PC-3 (cell line): Measurements from ENCODE around the gene SHOX. TPM values are rescaled to one million over a fixed set of nuclear protein-coding genes. Genes with fewer than 3 reads are reported as not detected.
"Not testable (repeated sequence)": the region's sequence is repeated elsewhere in the genome, so short reads cannot be mapped to it uniquely, and the experiment has no call there.

Source experiments
- ATAC-seq: fragments of 200-7000 bp; cut with Tn5 transposase; 2 replicates; pipeline ENCODE4 v1.9.1; 2020; ENCODE audit warnings: mild to moderate bottlenecking, moderate library complexity
- BruUV-seq: library from RNA; stranded (reverse); fragments of 400-500 nt; replicated peaks from 2 replicates; lab custom pipeline; 2021; lab: Mats Ljungman, UMichigan
- CTCF ChIA-PET: fragments of 300-600 bp; sonication (Branson Sonifier 250); formaldehyde crosslinking; loops from one replicate; lab custom pipeline; 2022; ENCODE audit warnings: antibody characterized with exemption; lab: Charles Lee
- POLR2A ChIA-PET: fragments of 300-600 bp; sonication (Branson Sonifier 250); formaldehyde crosslinking; loops from one replicate; lab custom pipeline; 2022; ENCODE audit warnings: antibody characterized with exemption; ENCODE audit not compliant: unreplicated experiment; lab: Charles Lee
- DNase-seq: peaks from one replicate; pipeline ENCODE4 v3.0.0-alpha.2; 2015
- H2AFZ ChIP-seq: fragments of 300-600 bp; sonication (generic); 2 replicates; pipeline ENCODE4 v1.6.0; 2016; ENCODE audit warnings: antibody characterized with exemption, low read length
- H3F3A ChIP-seq: fragments of 300-600 bp; sonication (generic); one replicate; pipeline ENCODE4 v1.6.0; 2017; ENCODE audit warnings: antibody characterized with exemption, low read length, control low read depth, mild to moderate bottlenecking; ENCODE audit not compliant: unreplicated experiment
- H3K27ac ChIP-seq: fragments of 300-600 bp; sonication (generic); 2 replicates; pipeline ENCODE4 v1.5.1; 2016; ENCODE audit warnings: mild to moderate bottlenecking, low read length
- H3K27me3 ChIP-seq: fragments of 300-600 bp; sonication (generic); 2 replicates; pipeline ENCODE4 v1.6.1; 2016; ENCODE audit warnings: low read length, mixed read lengths
- H3K36me3 ChIP-seq: fragments of 300-600 bp; sonication (generic); 2 replicates; pipeline ENCODE4 v1.6.1; 2016; ENCODE audit warnings: low read depth, mixed run types, low read length, mixed read lengths
- H3K4me1 ChIP-seq: fragments of 300-600 bp; sonication (generic); 2 replicates; pipeline ENCODE4 v1.5.1; 2016; ENCODE audit warnings: low read length; ENCODE audit not compliant: insufficient read depth
- H3K4me2 ChIP-seq: fragments of 300-600 bp; sonication (generic); 2 replicates; pipeline ENCODE4 v1.6.0; 2016; ENCODE audit warnings: low read length
- H3K4me3 ChIP-seq: fragments of 300-600 bp; sonication (generic); 2 replicates; pipeline ENCODE4 v1.5.1; 2016; ENCODE audit warnings: mild to moderate bottlenecking, low read length, mixed read lengths
- H3K79me2 ChIP-seq: fragments of 300-600 bp; sonication (generic); 2 replicates; pipeline ENCODE4 v1.6.1; 2017; ENCODE audit warnings: low read length, mixed read lengths
- H3K9ac ChIP-seq: fragments of 300-600 bp; sonication (generic); 2 replicates; pipeline ENCODE4 v1.6.0; 2016; ENCODE audit warnings: mild to moderate bottlenecking, low read length
- H3K9me2 ChIP-seq: fragments of 300-600 bp; sonication (generic); replicated peaks from 2 replicates; pipeline ENCODE4 v1.6.1; 2016; ENCODE audit warnings: mixed run types, low read length, mixed read lengths
- H3K9me3 ChIP-seq: fragments of 300-600 bp; sonication (generic); 2 replicates; pipeline ENCODE4 v1.6.1; 2016; ENCODE audit warnings: low read length, mixed read lengths
- H4K20me1 ChIP-seq: fragments of 300-600 bp; sonication (generic); 2 replicates; pipeline ENCODE4 v1.6.1; 2016; ENCODE audit warnings: low read length, mixed read lengths
- CTCF ChIP-seq: fragments of 300-600 bp; sonication (generic); conservative IDR thresholded peaks from 2 replicates; pipeline ENCODE4 v1.5.1; 2017; ENCODE audit warnings: antibody characterized with exemption, low read depth, mild to moderate bottlenecking, low read length
- EZH2 ChIP-seq: fragments of 300-600 bp; sonication (generic); IDR thresholded peaks from one replicate; pipeline ENCODE4 v1.6.1; 2017; ENCODE audit warnings: antibody characterized with exemption, mild to moderate bottlenecking, low read length; ENCODE audit not compliant: unreplicated experiment
- EZH2phosphoT487 ChIP-seq: fragments of 300-600 bp; sonication (generic); IDR thresholded peaks from 2 replicates; pipeline ENCODE4 v1.6.1; 2018; ENCODE audit warnings: mild to moderate bottlenecking, antibody characterized with exemption, low read length, borderline replicate concordance
- intact Hi-C: fragments of 100-400 bp; cut with micrococcal nuclease; formaldehyde crosslinking; loops from 2 replicates; pipeline ENCODE4 v1.9.0; 2023
- total RNA-seq: library from RNA; depleted of rRNA; stranded (reverse); fragments of >200 nt; gene quantifications from 2 replicates; pipeline ENCODE4 v1.2.3, GENCODE V29; 2014

SHOX gene
- total RNA-seq, 1 experiment from 2014 or later, result not detected

- Histone ChIP-seq H3K36me3 (no peaks in the 10 kb centered on the region), H3K27ac (no peak overlapping the region), H3K9me3 (no peaks in the 10 kb centered on the region), H4K20me1 (no peaks in the 10 kb centered on the region), H3K9ac (no peak overlapping the region), H3F3A (no peaks in the 10 kb centered on the region), H3K4me2 (no peak overlapping the region), H3K4me1 (no peaks in the 10 kb centered on the region), H2AFZ (no peak overlapping the region), H3K79me2 (no peaks in the 10 kb centered on the region), H3K27me3 (no peaks in the 10 kb centered on the region; the same call in 1 of the 2 replicates), H3K9me2 (no peaks in the 10 kb centered on the region), H3K4me3 (no peak overlapping the region)
- TF ChIP-seq EZH2 (no peak), EZH2phosphoT487 (no peak), CTCF (no peak)
- CTCF ChIA-PET, result no interaction called here
- ATAC-seq, result no peak
- POLR2A ChIA-PET, result no interaction called here
- intact Hi-C loops, result no loop called here
- DNase-seq, result no peak
- no TSS peak for BruUV-seq
Observed at GRCh38 chrX:614136-614535, 16.5 kb upstream of the SHOX start.

- BruUV-seq, result no TSS peak
- ATAC-seq, result no peak
- Histone ChIP-seq H3K27ac (no peak overlapping the region), H3K36me3 (no peaks in the 10 kb centered on the region), H3K4me1 (no peaks in the 10 kb centered on the region), H3K27me3 (no peaks in the 10 kb centered on the region; the same call in 1 of the 2 replicates), H3K9me2 (no peaks in the 10 kb centered on the region), H3K79me2 (no peaks in the 10 kb centered on the region), H2AFZ (no peak overlapping the region), H3K9ac (no peak overlapping the region), H4K20me1 (no peaks in the 10 kb centered on the region), H3K4me2 (no peak overlapping the region), H3K9me3 (no peaks in the 10 kb centered on the region), H3K4me3 (no peak overlapping the region), H3F3A (no peaks in the 10 kb centered on the region)
- DNase-seq, result no peak
- POLR2A ChIA-PET, result no interaction called here
- TF ChIP-seq CTCF, result no peak
- no peak for TF ChIP-seq EZH2phosphoT487
- CTCF ChIA-PET, result no interaction called here
- intact Hi-C loops, result no loop called here
Observed at GRCh38 chrX:617401-617800, 13.2 kb upstream of the SHOX start.

GRCh38 chrX:617891-618290, 12.7 kb upstream of the SHOX start:
- no peaks in the 10 kb centered on the region for H3K9me3 ChIP-seq
- no peak overlapping the region for H3K27ac ChIP-seq
- ChIA-PET POLR2A (no interaction called here), CTCF (no interaction called here)
- DNase-seq, result no peak
- no peak overlapping the region for H2AFZ ChIP-seq
- H4K20me1 ChIP-seq, result no peaks in the 10 kb centered on the region
- no peak for TF ChIP-seq CTCF
- no peak for TF ChIP-seq EZH2
- TF ChIP-seq EZH2phosphoT487, result no peak
- H3K9me2 ChIP-seq, result no peaks in the 10 kb centered on the region
- no peaks in the 10 kb centered on the region for H3K4me1 ChIP-seq
- no peaks in the 10 kb centered on the region for H3K79me2 ChIP-seq
- H3F3A ChIP-seq, result no peaks in the 10 kb centered on the region
- no TSS peak for BruUV-seq
- no peak overlapping the region for H3K9ac ChIP-seq
- H3K36me3 ChIP-seq, result no peaks in the 10 kb centered on the region
- intact Hi-C loops, result no loop called here
- ATAC-seq, result no peak
- no peak overlapping the region for H3K4me3 ChIP-seq
- H3K27me3 ChIP-seq, result no peaks in the 10 kb centered on the region; the same call in 1 of the 2 replicates
- H3K4me2 ChIP-seq, result no peak overlapping the region

GRCh38 chrX:618304-618703, 12.3 kb upstream of the SHOX start:
- not testable (repeated sequence) for BruUV-seq

More at GRCh38 chrX:618304-618703, 12.3 kb upstream of the SHOX start:
- POLR2A ChIA-PET, H3K79me2 ChIP-seq, H3K9ac ChIP-seq, H3K36me3 ChIP-seq, H3K4me2 ChIP-seq, intact Hi-C loops, H3K9me2 ChIP-seq, ATAC-seq, H3K27ac ChIP-seq, H4K20me1 ChIP-seq, DNase-seq, H3F3A ChIP-seq, H2AFZ ChIP-seq, H3K4me1 ChIP-seq, H3K9me3 ChIP-seq, H3K27me3 ChIP-seq, CTCF ChIA-PET, H3K4me3 ChIP-seq: not testable (repeated sequence)
